Tibial nerve (tissue), 4 donors: ENCODE measurements around the gene C1orf174. TPM values are rescaled to one million over a fixed set of nuclear protein-coding genes. Genes with fewer than 3 reads are reported as not detected.

Source experiments
- DNase-seq, 2 donors: peaks; one replicate each; pipeline ENCODE4 v3.0.0-alpha.2; 2019; ENCODE audit warnings: low spot score in 2 of 2
- H3K27ac ChIP-seq, 4 donors: fragments of 200-600 bp; sonication (generic) in 3 of 4; one replicate each; pipeline ENCODE4 v1.5.1; 2017 to 2019; ENCODE audit warnings: mild to moderate bottlenecking in 1 of 4
- H3K27me3 ChIP-seq, 2 donors: fragments of 200-600 bp; sonication (generic) in 1 of 2; one replicate each; pipeline versions ENCODE4 v1.5.1 to v1.6.0; 2017 to 2019
- H3K36me3 ChIP-seq, 3 donors: fragments of 200-600 bp; sonication (generic); one replicate each; pipeline ENCODE4 v1.5.1; 2018 to 2019
- H3K4me1 ChIP-seq, 4 donors: fragments of 200-600 bp; sonication (generic) in 3 of 4; one replicate each; pipeline ENCODE4 v1.5.1; 2017 to 2019
- H3K4me3 ChIP-seq, 4 donors: fragments of 200-600 bp; sonication (generic) in 3 of 4; one replicate each; pipeline ENCODE4 v1.5.1; 2017 to 2019; ENCODE audit warnings: mild to moderate bottlenecking in 1 of 4, moderate library complexity in 1 of 4
- H3K9me3 ChIP-seq, 4 donors: fragments of 200-600 bp; sonication (generic) in 3 of 4; one replicate each; pipeline ENCODE4 v1.5.1; 2017 to 2019
- CTCF ChIP-seq, 5 experiments: fragments of 200-600 bp in 3 of 5; fragments of 450-650 bp in 2 of 5; sonication (generic) in 3 of 5; IDR thresholded peaks; one replicate each; pipeline ENCODE4 v1.5.1; 2016 to 2019; ENCODE audit warnings: antibody characterized with exemption in 5 of 5, mild to moderate bottlenecking in 3 of 5, moderate library complexity in 2 of 5
- EP300 ChIP-seq, 2 donors: sonication (generic); formaldehyde crosslinking; IDR thresholded peaks; one replicate each; pipeline ENCODE4 v1.6.1; 2017; ENCODE audit warnings: antibody characterized with exemption in 2 of 2, mild to moderate bottlenecking in 1 of 2
- POLR2A ChIP-seq, 2 donors: fragments of 450-650 bp; IDR thresholded peaks; one replicate each; pipeline ENCODE4 v1.6.1; 2017; ENCODE audit warnings: antibody characterized with exemption in 2 of 2, mild to moderate bottlenecking in 2 of 2, moderate library complexity in 2 of 2
- WGBS, 2 donors: methylation state at CpG; one replicate each; pipeline ENCODE4 v1.1.5; 2018; 5-methylcytosine and 5-hydroxymethylcytosine counted together
- total RNA-seq, 4 donors: library from RNA; depleted of rRNA; stranded (reverse); fragments of >200 nt; gene quantifications; one replicate each; pipeline ENCODE4 v1.1.0, GENCODE V29; 2016

The C1orf174 gene
- total RNA-seq = 10 to 100 TPM; 18.2 to 24.6 (median 19.1) TPM

GRCh38 chr1:3900150-3900968, at the start of gene C1orf174:
Gene C1orf174, minus strand, starts transcription at chr1:3900272. Its CDS starts 86 bp downstream, at chr1:3900186.
- H3K36me3 ChIP-seq = peaks cover 0 to 16% (median 0%) of the 10 kb centered on the region in 3 donors
- DNase-seq = peak; percentile 93 to 94
- peak within 1 kb of the TSS; percentile 72 to 98 (median 91) for H3K4me3 ChIP-seq
- H3K4me1 ChIP-seq = peaks cover 0 to 16% (median 2%) of the 10 kb centered on the region in 4 donors
- H3K27ac ChIP-seq = peak within 1 kb of the TSS; percentile 87 to 99 (median 94)
- no peaks in the 10 kb centered on the region for H3K27me3 ChIP-seq
- peaks cover 0 to 20% (median 0%) of the 10 kb centered on the region in 4 donors for H3K9me3 ChIP-seq
- TF ChIP-seq POLR2A (IDR thresholded peaks at IDR 0.05) (peak in 1 of 2 donors; percentile 5), CTCF (IDR thresholded peaks at IDR 0.05) (peak in 1 of 5 experiments; percentile 15), EP300 (IDR thresholded peaks at IDR 0.05) (peak; percentile 22 to 85)
- 0% methylated on average over 32 to 53 of the region's 58 CpGs for WGBS, 2 donors

- WGBS, 2 donors = 76 to 87% methylated on average over 9 of the region's 9 CpGs
- H3K4me3 ChIP-seq = no peak overlapping the region
- no peaks in the 10 kb centered on the region for H3K4me1 ChIP-seq
- peaks cover 0 to 4% of the 10 kb centered on the region in 2 donors for H3K27me3 ChIP-seq
- no peaks in the 10 kb centered on the region for H3K36me3 ChIP-seq
- H3K27ac ChIP-seq = no peak overlapping the region
- peaks cover 0 to 8% (median 0%) of the 10 kb centered on the region in 4 donors for H3K9me3 ChIP-seq
- no peak for DNase-seq
- no peak for TF ChIP-seq CTCF (IDR thresholded peaks at IDR 0.05)
- no peak for TF ChIP-seq EP300 (IDR thresholded peaks at IDR 0.05)
- no peak for TF ChIP-seq POLR2A (IDR thresholded peaks at IDR 0.05)
Observed at GRCh38 chr1:3948344-3948743, 48.3 kb upstream of the C1orf174 start.

- no peak for DNase-seq
- H3K27me3 ChIP-seq = no peaks in the 10 kb centered on the region
- 78 to 80% methylated on average over 22 of the region's 22 CpGs for WGBS, 2 donors
Observed at GRCh38 chr1:3945916-3946840, 46.1 kb upstream of the C1orf174 start.

GRCh38 chr1:3945222-3945621, 45.1 kb upstream of the C1orf174 start:
- no peaks in the 10 kb centered on the region for H3K27me3 ChIP-seq

More at GRCh38 chr1:3945916-3946840, 46.1 kb upstream of the C1orf174 start:
- Histone ChIP-seq H3K36me3 (no peaks in the 10 kb centered on the region), H3K27ac (no peak overlapping the region), H3K4me1 (no peaks in the 10 kb centered on the region), H3K9me3 (peaks cover 0 to 6% (median 0%) of the 10 kb centered on the region in 4 donors), H3K4me3 (no peak overlapping the region)
- TF ChIP-seq POLR2A (IDR thresholded peaks at IDR 0.05) (no peak), CTCF (IDR thresholded peaks at IDR 0.05) (no peak), EP300 (IDR thresholded peaks at IDR 0.05) (no peak)

More at GRCh38 chr1:3945222-3945621, 45.1 kb upstream of the C1orf174 start:
- WGBS, 2 donors = 65 to 80% methylated on average over 12 of the region's 12 CpGs
- H3K36me3 ChIP-seq = no peaks in the 10 kb centered on the region
- H3K4me1 ChIP-seq = no peaks in the 10 kb centered on the region
- no peak for DNase-seq
- H3K9me3 ChIP-seq = peaks cover 0 to 6% (median 0%) of the 10 kb centered on the region in 4 donors
- no peak overlapping the region for H3K4me3 ChIP-seq
- TF ChIP-seq POLR2A (IDR thresholded peaks at IDR 0.05) (no peak), CTCF (IDR thresholded peaks at IDR 0.05) (no peak), EP300 (IDR thresholded peaks at IDR 0.05) (no peak)
- H3K27ac ChIP-seq = no peak overlapping the region
